GM19043 (cell line): ENCODE results near the gene PTPRCAP.
"Not testable (repeated sequence)": the region's sequence is repeated elsewhere in the genome, so short reads cannot be mapped to it uniquely, and the experiment has no call there.

Experiments
- ATAC-seq: cut with Tn5 transposase; IDR thresholded peaks from one replicate; pipeline ENCODE4 v1.9.1; 2021; ENCODE audit warnings: low read depth; ENCODE audit not compliant: unreplicated experiment

Gene PTPRCAP

GRCh38 chr11:67428052-67429001, 9.2 kb downstream of the PTPRCAP start, which contains the start of gene RPS6KB2:
TSS of gene RPS6KB2 (plus strand) at chr11:67428494. CDS start at chr11:67428546, 52 bp downstream.
- ATAC-seq, result peak; percentile 56

GRCh38 chr11:67427364-67427859, 10.1 kb downstream of the PTPRCAP start:
- ATAC-seq, result not testable (repeated sequence)

- no peak for ATAC-seq
Observed at GRCh38 chr11:67423891-67424613, 13.4 kb downstream of the PTPRCAP start.

GRCh38 chr11:67423466-67423865, 14.0 kb downstream of the PTPRCAP start:
- ATAC-seq, result no peak

GRCh38 chr11:67422891-67423290, 14.6 kb downstream of the PTPRCAP start:
- ATAC-seq, result no peak

GRCh38 chr11:67421430-67422031, 16.0 kb downstream of the PTPRCAP start:
- no peak for ATAC-seq

- peak; percentile 94 for ATAC-seq
Observed at GRCh38 chr11:67420646-67421429, 16.6 kb downstream of the PTPRCAP start.

GRCh38 chr11:67420147-67420645, 17.3 kb downstream of the PTPRCAP start:
- ATAC-seq, result no peak

GRCh38 chr11:67419325-67420049, 18.0 kb downstream of the PTPRCAP start:
- no peak for ATAC-seq

- no peak for ATAC-seq
Observed at GRCh38 chr11:67418476-67419281, 18.8 kb downstream of the PTPRCAP start.

- ATAC-seq, result no peak
Observed at GRCh38 chr11:67417425-67417824, 20.1 kb downstream of the PTPRCAP start.

- ATAC-seq, result no peak
Observed at GRCh38 chr11:67416416-67417335, 20.8 kb downstream of the PTPRCAP start.

- no peak for ATAC-seq
Observed at GRCh38 chr11:67415501-67416304, 21.8 kb downstream of the PTPRCAP start, which contains the start of gene CARNS1. TSS of gene CARNS1 (plus strand) at chr11:67415678. CDS start at chr11:67416200, 522 bp downstream.

GRCh38 chr11:67413266-67413849, 24.1 kb downstream of the PTPRCAP start:
- ATAC-seq, result no peak

- ATAC-seq, result no peak
Observed at GRCh38 chr11:67412495-67413179, 24.8 kb downstream of the PTPRCAP start.

GRCh38 chr11:67411785-67412152, 25.7 kb downstream of the PTPRCAP start:
- ATAC-seq, result no peak
